ENCODE measurements around the gene DNAH14.

DNA sequence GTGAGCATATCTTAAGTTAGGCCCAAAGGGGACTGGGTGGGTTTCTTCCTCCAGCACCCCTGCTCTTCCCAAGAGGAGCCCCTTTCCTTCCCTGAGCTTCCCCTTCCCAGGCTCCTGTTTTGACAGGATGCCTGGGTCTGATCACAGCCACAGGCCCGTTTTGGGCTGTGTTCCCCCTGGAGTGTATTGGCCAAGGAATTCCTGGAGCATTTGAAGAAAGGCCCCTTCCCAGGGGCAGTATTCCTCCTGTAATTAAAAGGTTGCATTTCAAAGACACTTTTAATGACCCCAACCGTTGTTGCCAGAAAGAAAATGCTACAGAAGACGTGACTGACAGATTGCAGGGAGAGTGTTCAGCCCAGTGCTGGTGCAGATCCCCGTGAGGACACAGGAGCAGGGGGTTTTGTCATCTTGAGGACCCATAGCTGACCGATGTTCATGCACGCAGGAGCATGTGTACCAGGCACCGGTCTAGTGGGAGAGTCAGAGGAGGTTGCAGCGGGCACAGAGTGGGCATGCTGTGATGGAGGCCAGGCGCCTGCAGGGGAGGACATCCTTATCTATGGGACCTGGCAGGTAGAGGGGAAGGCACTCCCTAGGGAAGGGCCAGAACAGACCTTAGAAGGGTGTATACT, 517.6 kb downstream of the DNAH14 start:
- TF ChIP-seq, protein P1, sequence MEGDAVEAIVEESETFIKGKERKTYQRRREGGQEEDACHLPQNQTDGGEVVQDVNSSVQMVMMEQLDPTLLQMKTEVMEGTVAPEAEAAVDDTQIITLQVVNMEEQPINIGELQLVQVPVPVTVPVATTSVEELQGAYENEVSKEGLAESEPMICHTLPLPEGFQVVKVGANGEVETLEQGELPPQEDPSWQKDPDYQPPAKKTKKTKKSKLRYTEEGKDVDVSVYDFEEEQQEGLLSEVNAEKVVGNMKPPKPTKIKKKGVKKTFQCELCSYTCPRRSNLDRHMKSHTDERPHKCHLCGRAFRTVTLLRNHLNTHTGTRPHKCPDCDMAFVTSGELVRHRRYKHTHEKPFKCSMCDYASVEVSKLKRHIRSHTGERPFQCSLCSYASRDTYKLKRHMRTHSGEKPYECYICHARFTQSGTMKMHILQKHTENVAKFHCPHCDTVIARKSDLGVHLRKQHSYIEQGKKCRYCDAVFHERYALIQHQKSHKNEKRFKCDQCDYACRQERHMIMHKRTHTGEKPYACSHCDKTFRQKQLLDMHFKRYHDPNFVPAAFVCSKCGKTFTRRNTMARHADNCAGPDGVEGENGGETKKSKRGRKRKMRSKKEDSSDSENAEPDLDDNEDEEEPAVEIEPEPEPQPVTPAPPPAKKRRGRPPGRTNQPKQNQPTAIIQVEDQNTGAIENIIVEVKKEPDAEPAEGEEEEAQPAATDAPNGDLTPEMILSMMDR (IDR thresholded peaks at IDR 0.05): no peak
- TF ChIP-seq POLR2A (IDR thresholded peaks at IDR 0.05): no peak
